ENCODE results near the gene C4A. TPM values are rescaled to one million over a fixed set of nuclear protein-coding genes. Genes with fewer than 3 reads are reported as not detected.

Gene C4A
- polyA plus RNA-seq, 1 donor (not counting 4 experiments of a cell fraction or from before 2014, with no cell fraction given) = 1.2 TPM

DNA sequence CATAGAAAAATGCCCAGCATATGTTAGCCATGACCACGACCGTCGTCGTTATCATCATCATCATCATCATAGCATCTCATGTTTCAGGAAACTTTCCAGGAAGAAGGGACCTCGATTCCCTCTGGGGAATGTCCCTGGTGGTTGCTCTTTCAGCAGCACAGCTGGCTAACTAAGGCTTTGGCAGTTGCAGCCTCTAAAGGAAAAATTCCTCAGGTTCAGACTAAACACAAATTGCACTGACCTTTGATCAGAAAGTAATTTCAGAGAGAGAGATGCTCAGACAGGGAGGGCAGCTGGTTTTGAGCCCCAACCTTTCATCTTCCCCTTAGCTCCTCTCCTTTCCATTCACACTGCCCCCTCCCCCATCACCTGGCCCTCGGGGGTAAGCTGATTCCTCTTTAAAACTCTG, 41.6 kb upstream of the C4A start:
- Histone ChIP-seq H3K9ac (ENCODE audit: control insufficient read depth, extremely low read depth, insufficient read depth, low read length) (no peak overlapping the region), H3K4me2 (ENCODE audit: control insufficient read depth, extremely low read depth, insufficient read depth, low read depth, low read length) (no peak overlapping the region), H3K36me3 (ENCODE audit: control insufficient read depth in 2 of 2, extremely low read depth in 1 of 2, insufficient read depth in 2 of 2, low read length in 2 of 2) (no peaks in the 10 kb centered on the region), H2AFZ (ENCODE audit: control insufficient read depth, low read length) (no peak overlapping the region), H3K9me3 (ENCODE audit: control insufficient read depth, low read depth, low read length) (no peaks in the 10 kb centered on the region), H3K27me3 (ENCODE audit: control insufficient read depth, extremely low read depth, insufficient read depth, low read length) (peaks cover 8% of the 10 kb centered on the region), H3K4me3 (ENCODE audit: control insufficient read depth in 2 of 3, extremely low read depth in 1 of 3, insufficient read depth in 2 of 3, low read depth in 1 of 3, low read length in 3 of 3) (no peak overlapping the region), H4K20me1 (ENCODE audit: control insufficient read depth, extremely low read depth, insufficient read depth, low read length) (no peaks in the 10 kb centered on the region), H3K4me1 (ENCODE audit: control insufficient read depth, extremely low read depth, insufficient read depth, low read length) (peaks cover 6% of the 10 kb centered on the region), H3K79me2 (ENCODE audit: control insufficient read depth, insufficient read depth, low read length) (no peaks in the 10 kb centered on the region), H3K27ac (ENCODE audit: control insufficient read depth, insufficient read depth, low read length) (no peak overlapping the region), H3K9me1 (ENCODE audit: control insufficient read depth, extremely low read depth, insufficient read depth, low read length) (no peaks in the 10 kb centered on the region)
- FAIRE-seq (no peak), DNase-seq (ENCODE audit: low read depth, low spot score) (no peak)
- TF ChIP-seq CTCF (optimal IDR thresholded peaks at IDR 0.05 in 1 of 3, IDR thresholded peaks at IDR 0.05 in 1 of 3, conservative IDR thresholded peaks at IDR 0.05 in 1 of 3; ENCODE audit: extremely low read depth in 1 of 3, insufficient read depth in 2 of 3, low read length in 3 of 3) (no peak), EZH2 (IDR thresholded peaks at IDR 0.05; ENCODE audit: low read length) (no peak)
- dilution Hi-C loops (cut with MboI; ENCODE audit: extremely low pct_ligation_motif_present, low sequenced_read_pairs) = no loop called here

DNA sequence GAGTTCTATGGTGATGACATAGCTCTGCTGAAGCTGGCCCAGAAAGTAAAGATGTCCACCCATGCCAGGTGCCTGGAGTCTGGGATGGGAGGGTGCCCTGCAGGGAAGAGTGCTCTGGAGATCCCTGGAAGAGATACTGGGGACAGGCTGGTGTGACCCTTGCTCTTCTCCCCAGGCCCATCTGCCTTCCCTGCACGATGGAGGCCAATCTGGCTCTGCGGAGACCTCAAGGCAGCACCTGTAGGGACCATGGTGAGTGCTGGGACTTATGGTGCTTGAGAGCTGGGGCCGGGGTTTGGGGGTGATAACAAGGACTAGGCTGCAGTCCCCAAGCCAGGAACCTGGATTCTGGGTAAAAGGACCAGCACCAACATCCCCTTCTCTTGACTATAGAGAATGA, 38.1 kb upstream of the C4A start:
- H3K4me1 ChIP-seq (ENCODE audit: control insufficient read depth, extremely low read depth, insufficient read depth, low read length) = peaks cover 18% of the 10 kb centered on the region

More for the DNA sequence above, 38.1 kb upstream of the C4A start:
- Histone ChIP-seq H3K9ac (ENCODE audit: control insufficient read depth, extremely low read depth, insufficient read depth, low read length) (no peak overlapping the region), H3K79me2 (ENCODE audit: control insufficient read depth, insufficient read depth, low read length) (no peaks in the 10 kb centered on the region), H3K36me3 (ENCODE audit: control insufficient read depth in 2 of 2, extremely low read depth in 1 of 2, insufficient read depth in 2 of 2, low read length in 2 of 2) (no peaks in the 10 kb centered on the region), H3K9me1 (ENCODE audit: control insufficient read depth, extremely low read depth, insufficient read depth, low read length) (no peaks in the 10 kb centered on the region), H2AFZ (ENCODE audit: control insufficient read depth, low read length) (no peak overlapping the region), H3K27ac (ENCODE audit: control insufficient read depth, insufficient read depth, low read length) (no peak overlapping the region), H3K4me2 (ENCODE audit: control insufficient read depth, extremely low read depth, insufficient read depth, low read depth, low read length) (no peak overlapping the region), H3K4me3 (ENCODE audit: control insufficient read depth in 2 of 3, extremely low read depth in 1 of 3, insufficient read depth in 2 of 3, low read depth in 1 of 3, low read length in 3 of 3) (no peak overlapping the region), H4K20me1 (ENCODE audit: control insufficient read depth, extremely low read depth, insufficient read depth, low read length) (no peaks in the 10 kb centered on the region), H3K9me3 (ENCODE audit: control insufficient read depth, low read depth, low read length) (no peaks in the 10 kb centered on the region), H3K27me3 (ENCODE audit: control insufficient read depth, extremely low read depth, insufficient read depth, low read length) (peaks cover 8% of the 10 kb centered on the region)
- TF ChIP-seq CTCF (optimal IDR thresholded peaks at IDR 0.05 in 1 of 3, IDR thresholded peaks at IDR 0.05 in 1 of 3, conservative IDR thresholded peaks at IDR 0.05 in 1 of 3; ENCODE audit: extremely low read depth in 1 of 3, insufficient read depth in 2 of 3, low read length in 3 of 3) = no peak
- TF ChIP-seq EZH2 (IDR thresholded peaks at IDR 0.05; ENCODE audit: low read length) = no peak
- FAIRE-seq (no peak), DNase-seq (ENCODE audit: low read depth, low spot score) (no peak)
- dilution Hi-C loops (cut with MboI; ENCODE audit: extremely low pct_ligation_motif_present, low sequenced_read_pairs) = no loop called here
